ENCODE measurements around the gene IQSEC1. TPM values are rescaled to one million over a fixed set of nuclear protein-coding genes. Genes with fewer than 3 reads are reported as not detected.

Gene IQSEC1
- total RNA-seq, 4 donors from 2014 or later, result 33.6 to 72.0 (median 55.9) TPM

DNA sequence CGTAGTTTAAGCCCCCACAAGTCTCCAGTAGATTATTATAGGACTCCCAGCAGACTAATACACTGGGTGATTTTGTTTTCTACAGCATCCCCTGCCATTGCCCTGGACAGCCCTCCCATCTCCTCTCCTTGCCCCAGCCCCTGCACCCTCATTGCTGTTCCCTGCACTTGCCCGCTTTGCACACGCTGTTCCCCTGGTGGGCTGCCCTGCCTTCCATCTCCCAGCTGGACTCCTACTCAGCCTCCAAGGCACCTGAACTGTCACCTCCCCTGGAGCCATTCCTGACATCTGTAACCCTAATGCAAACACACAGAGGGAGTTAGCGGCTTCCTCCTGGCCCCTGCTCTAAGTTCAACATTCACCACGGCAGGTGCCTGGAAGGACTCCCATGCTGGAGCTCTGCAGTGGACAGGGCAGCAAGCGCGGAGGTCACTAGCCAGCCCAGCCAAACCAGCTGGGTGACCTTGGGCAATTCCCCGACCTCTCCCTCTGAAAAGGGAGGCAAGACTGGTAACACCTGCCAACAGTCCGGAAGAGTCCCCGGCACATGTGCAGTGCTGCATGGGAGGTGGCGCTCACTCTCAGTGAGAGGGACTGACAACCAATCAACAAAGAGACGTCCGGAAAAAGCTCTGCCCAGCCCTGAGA, 38.8 kb upstream of the IQSEC1 start:
- TF ChIP-seq, protein P1, sequence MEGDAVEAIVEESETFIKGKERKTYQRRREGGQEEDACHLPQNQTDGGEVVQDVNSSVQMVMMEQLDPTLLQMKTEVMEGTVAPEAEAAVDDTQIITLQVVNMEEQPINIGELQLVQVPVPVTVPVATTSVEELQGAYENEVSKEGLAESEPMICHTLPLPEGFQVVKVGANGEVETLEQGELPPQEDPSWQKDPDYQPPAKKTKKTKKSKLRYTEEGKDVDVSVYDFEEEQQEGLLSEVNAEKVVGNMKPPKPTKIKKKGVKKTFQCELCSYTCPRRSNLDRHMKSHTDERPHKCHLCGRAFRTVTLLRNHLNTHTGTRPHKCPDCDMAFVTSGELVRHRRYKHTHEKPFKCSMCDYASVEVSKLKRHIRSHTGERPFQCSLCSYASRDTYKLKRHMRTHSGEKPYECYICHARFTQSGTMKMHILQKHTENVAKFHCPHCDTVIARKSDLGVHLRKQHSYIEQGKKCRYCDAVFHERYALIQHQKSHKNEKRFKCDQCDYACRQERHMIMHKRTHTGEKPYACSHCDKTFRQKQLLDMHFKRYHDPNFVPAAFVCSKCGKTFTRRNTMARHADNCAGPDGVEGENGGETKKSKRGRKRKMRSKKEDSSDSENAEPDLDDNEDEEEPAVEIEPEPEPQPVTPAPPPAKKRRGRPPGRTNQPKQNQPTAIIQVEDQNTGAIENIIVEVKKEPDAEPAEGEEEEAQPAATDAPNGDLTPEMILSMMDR (IDR thresholded peaks at IDR 0.05), result no peak
- DNase-seq (ENCODE audit: low spot score) (no peak), ATAC-seq (ENCODE audit: low FRiP score) (no peak)

GRCh38 chr3:13111173-13111872, 38.1 kb upstream of the IQSEC1 start:
- ATAC-seq (ENCODE audit: low FRiP score) (no peak), DNase-seq (ENCODE audit: low spot score) (no peak)
- TF ChIP-seq, protein P1 (IDR thresholded peaks at IDR 0.05), result no peak

GRCh38 chr3:13110678-13111116, 37.5 kb upstream of the IQSEC1 start:
- ATAC-seq (ENCODE audit: low FRiP score), result no peak
- no peak for DNase-seq (ENCODE audit: low spot score)
- TF ChIP-seq, protein P1 (IDR thresholded peaks at IDR 0.05), result no peak

DNA sequence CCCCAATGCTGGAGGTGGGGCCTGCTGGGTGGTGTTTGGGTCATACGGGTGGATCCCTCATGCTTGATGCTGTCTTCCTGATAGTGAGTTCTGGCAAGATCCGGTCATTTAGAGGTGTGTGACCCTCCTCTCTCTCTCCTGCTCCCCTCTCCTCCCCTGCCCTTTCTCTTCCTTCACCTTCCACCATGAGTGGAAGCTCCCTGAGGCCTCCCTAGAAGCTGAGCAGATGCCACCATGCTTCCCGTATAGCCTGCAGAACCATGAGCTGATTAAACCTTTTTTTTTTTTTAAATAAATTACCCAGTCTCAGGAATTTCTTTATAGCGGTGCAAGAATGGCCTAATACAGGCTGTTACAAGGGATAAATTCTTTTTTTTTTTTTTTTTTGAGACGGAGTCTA, 36.3 kb upstream of the IQSEC1 start:
- ATAC-seq (ENCODE audit: low FRiP score) (no peak), DNase-seq (ENCODE audit: low spot score) (no peak)
- TF ChIP-seq, protein P1 (IDR thresholded peaks at IDR 0.05), result no peak

GRCh38 chr3:13108861-13109260, 35.6 kb upstream of the IQSEC1 start:
- DNase-seq (ENCODE audit: low spot score), result no peak
- TF ChIP-seq, protein P1 (IDR thresholded peaks at IDR 0.05), result no peak
- no peak for ATAC-seq (ENCODE audit: low FRiP score)

DNA sequence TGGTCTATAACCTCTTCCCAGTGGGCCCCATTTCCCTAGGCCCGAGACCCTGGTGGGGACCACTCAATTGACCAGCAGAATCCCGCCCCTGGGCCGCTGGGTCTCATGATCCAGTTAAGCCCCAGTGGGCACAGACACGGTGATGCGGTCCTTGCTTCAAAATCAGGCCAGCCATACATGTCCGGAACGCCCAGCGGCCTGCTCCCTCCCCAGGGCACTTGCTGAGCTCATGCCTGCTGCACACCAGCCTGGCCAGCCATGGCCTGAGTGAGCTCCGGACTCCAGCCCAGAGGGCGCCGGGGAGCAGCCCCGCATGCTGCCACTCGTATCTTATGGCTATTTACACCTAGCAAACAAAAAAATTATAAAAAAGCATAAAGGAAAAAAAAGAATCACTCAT, 34.4 kb upstream of the IQSEC1 start:
- ATAC-seq (ENCODE audit: low FRiP score) (no peak), DNase-seq (ENCODE audit: low spot score) (no peak)
- TF ChIP-seq, protein P1 (IDR thresholded peaks at IDR 0.05), result no peak

Data from omental fat pad (tissue), 4 donors.